ENCODE measurements around the gene STON1. TPM values are rescaled to one million over a fixed set of nuclear protein-coding genes. Genes with fewer than 3 reads are reported as not detected.
A peak's percentile ranks its signal among the peaks of the same experiment; 100 is the strongest.

The STON1 gene
- total RNA-seq: under 1 TPM; 0.74 to 0.95 TPM

- H3K9me3 Mint-ChIP-seq: no peaks in the 10 kb centered on the region
- no peak for TF ChIP-seq CTCF (IDR thresholded peaks at IDR 0.05)
- intact Hi-C loops (cut with micrococcal nuclease): no loop called here
- peaks cover 6% of the 10 kb centered on the region for H3K27me3 Mint-ChIP-seq
- peak within 1 kb of the TSS; percentile 73 for H3K4me3 Mint-ChIP-seq
- ChIA-PET CTCF (no interaction called here), POLR2A (interaction anchor here (1.2 kb wide), 1 partner anchor 43 kb away, joined by 3 read pairs; no protein-coding TSS in a partner anchor)
- H3K4me1 Mint-ChIP-seq (ENCODE audit: low read depth): peaks cover 14% of the 10 kb centered on the region
- peak; percentile 67 for ATAC-seq
- peaks cover 3% of the 10 kb centered on the region for H3K36me3 Mint-ChIP-seq (ENCODE audit: low read depth)
- peak within 1 kb of the TSS; percentile 52 for H3K27ac Mint-ChIP-seq
- DNase-seq: peak; percentile 12
Measured at GRCh38 chr2:48530033-48530811, at the start of gene STON1. STON1 (plus strand) TSS chr2:48530154; CDS start chr2:48580634, 50,480 bp downstream.

- Mint-ChIP-seq H3K4me3 (no peak overlapping the region), H3K9me3 (no peaks in the 10 kb centered on the region), H3K36me3 (ENCODE audit: low read depth) (peaks cover 50% of the 10 kb centered on the region), H3K27me3 (no peaks in the 10 kb centered on the region), H3K27ac (no peak overlapping the region), H3K4me1 (ENCODE audit: low read depth) (no peaks in the 10 kb centered on the region)
- intact Hi-C loops (cut with micrococcal nuclease): no loop called here
- TF ChIP-seq CTCF (IDR thresholded peaks at IDR 0.05): no peak
- DNase-seq (no peak), ATAC-seq (no peak)
- ChIA-PET CTCF (no interaction called here), POLR2A (no interaction called here)
Measured at GRCh38 chr2:48480526-48480925, 49.4 kb upstream of the STON1 start.

- H3K27me3 Mint-ChIP-seq: no peaks in the 10 kb centered on the region
- H3K4me1 Mint-ChIP-seq (ENCODE audit: low read depth): no peaks in the 10 kb centered on the region
- no peak for ATAC-seq
- no peaks in the 10 kb centered on the region for H3K9me3 Mint-ChIP-seq
- ChIA-PET POLR2A (interaction anchor here (0.6 kb wide), 1 partner anchor 46 kb away, joined by 3 read pairs; no protein-coding TSS in a partner anchor), CTCF (no interaction called here)
- H3K27ac Mint-ChIP-seq: no peak overlapping the region
- TF ChIP-seq CTCF (IDR thresholded peaks at IDR 0.05): no peak
- no peak overlapping the region for H3K4me3 Mint-ChIP-seq
- no peak for DNase-seq
- intact Hi-C loops (cut with micrococcal nuclease): no loop called here
- peaks cover 51% of the 10 kb centered on the region for H3K36me3 Mint-ChIP-seq (ENCODE audit: low read depth)
Measured at GRCh38 chr2:48482313-48482712, 47.6 kb upstream of the STON1 start.

- intact Hi-C loops (cut with micrococcal nuclease): no loop called here
- ATAC-seq: no peak
- ChIA-PET POLR2A (no interaction called here), CTCF (no interaction called here)
- no peaks in the 10 kb centered on the region for H3K4me1 Mint-ChIP-seq (ENCODE audit: low read depth)
- TF ChIP-seq CTCF (IDR thresholded peaks at IDR 0.05): no peak
- H3K36me3 Mint-ChIP-seq (ENCODE audit: low read depth): peaks cover 47% of the 10 kb centered on the region
- no peak for DNase-seq
- no peaks in the 10 kb centered on the region for H3K9me3 Mint-ChIP-seq
- no peaks in the 10 kb centered on the region for H3K27me3 Mint-ChIP-seq
- no peak overlapping the region for H3K4me3 Mint-ChIP-seq
- H3K27ac Mint-ChIP-seq: no peak overlapping the region
Measured at GRCh38 chr2:48482769-48483168, 47.2 kb upstream of the STON1 start.

- no peaks in the 10 kb centered on the region for H3K27me3 Mint-ChIP-seq
- no peaks in the 10 kb centered on the region for H3K9me3 Mint-ChIP-seq
- intact Hi-C loops (cut with micrococcal nuclease): no loop called here
- ChIA-PET POLR2A (no interaction called here), CTCF (no interaction called here)
- no peak for ATAC-seq
- DNase-seq: no peak
- no peak overlapping the region for H3K4me3 Mint-ChIP-seq
- no peaks in the 10 kb centered on the region for H3K4me1 Mint-ChIP-seq (ENCODE audit: low read depth)
- H3K36me3 Mint-ChIP-seq (ENCODE audit: low read depth): peaks cover 43% of the 10 kb centered on the region
- TF ChIP-seq CTCF (IDR thresholded peaks at IDR 0.05): no peak
- no peak overlapping the region for H3K27ac Mint-ChIP-seq
Measured at GRCh38 chr2:48483506-48483905, 46.4 kb upstream of the STON1 start.

Measured in activated CD8-positive, alpha-beta T cell treated with anti-CD3 and anti-CD28 coated beads for 36 hours (primary cell).